Measurements from ENCODE around the gene C6orf118. TPM values are rescaled to one million over a fixed set of nuclear protein-coding genes. Genes with fewer than 3 reads are reported as not detected.

Gene C6orf118
- total RNA-seq, 2 experiments from 2014 or later = not detected

- no peaks in the 10 kb centered on the region for H3K36me3 ChIP-seq (ENCODE audit: insufficient read depth, low read length)
- TF ChIP-seq, protein P1, sequence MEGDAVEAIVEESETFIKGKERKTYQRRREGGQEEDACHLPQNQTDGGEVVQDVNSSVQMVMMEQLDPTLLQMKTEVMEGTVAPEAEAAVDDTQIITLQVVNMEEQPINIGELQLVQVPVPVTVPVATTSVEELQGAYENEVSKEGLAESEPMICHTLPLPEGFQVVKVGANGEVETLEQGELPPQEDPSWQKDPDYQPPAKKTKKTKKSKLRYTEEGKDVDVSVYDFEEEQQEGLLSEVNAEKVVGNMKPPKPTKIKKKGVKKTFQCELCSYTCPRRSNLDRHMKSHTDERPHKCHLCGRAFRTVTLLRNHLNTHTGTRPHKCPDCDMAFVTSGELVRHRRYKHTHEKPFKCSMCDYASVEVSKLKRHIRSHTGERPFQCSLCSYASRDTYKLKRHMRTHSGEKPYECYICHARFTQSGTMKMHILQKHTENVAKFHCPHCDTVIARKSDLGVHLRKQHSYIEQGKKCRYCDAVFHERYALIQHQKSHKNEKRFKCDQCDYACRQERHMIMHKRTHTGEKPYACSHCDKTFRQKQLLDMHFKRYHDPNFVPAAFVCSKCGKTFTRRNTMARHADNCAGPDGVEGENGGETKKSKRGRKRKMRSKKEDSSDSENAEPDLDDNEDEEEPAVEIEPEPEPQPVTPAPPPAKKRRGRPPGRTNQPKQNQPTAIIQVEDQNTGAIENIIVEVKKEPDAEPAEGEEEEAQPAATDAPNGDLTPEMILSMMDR (IDR thresholded peaks at IDR 0.05) = no peak
- H3K4me3 ChIP-seq (ENCODE audit: low read length) = no peak overlapping the region
- Mint-ChIP-seq H3K27me3 (no peaks in the 10 kb centered on the region), H3K4me3 (no peak overlapping the region), H3K9me3 (peaks cover 8% of the 10 kb centered on the region), H3K4me1 (ENCODE audit: low read depth) (no peaks in the 10 kb centered on the region), H3K27ac (no peak overlapping the region), H3K36me3 (ENCODE audit: low read depth) (no peaks in the 10 kb centered on the region)
- H3K9me3 ChIP-seq (ENCODE audit: control insufficient read depth in 1 of 2, insufficient read depth in 1 of 2, low read length in 2 of 2) = peaks cover 3 to 17% of the 10 kb centered on the region in 2 experiments
- intact Hi-C loops (cut with DNase I, micrococcal nuclease) = no loop called here
- DNase-seq (no peak), ATAC-seq (ENCODE audit: poor library complexity) (no peak)
- H3K27ac ChIP-seq (ENCODE audit: low read depth in 1 of 2, low read length in 2 of 2) = no peak overlapping the region
- no peaks in the 10 kb centered on the region for H3K4me1 ChIP-seq (ENCODE audit: insufficient read depth, low read length)
- H3K27me3 ChIP-seq (ENCODE audit: control insufficient read depth in 1 of 2, insufficient read depth in 2 of 2, low read length in 2 of 2) = no peaks in the 10 kb centered on the region
- CTCF ChIA-PET = no interaction called here
- POLR2A ChIA-PET = no interaction called here
Observed at GRCh38 chr6:165231177-165231576, 78.2 kb downstream of the C6orf118 start.
